GM12878 (cell line): ENCODE results near the gene MAPK1IP1L. TPM values are rescaled to one million over a fixed set of nuclear protein-coding genes. Genes with fewer than 3 reads are reported as not detected.

Source experiments
- ATAC-seq: fragments of 200-7000 bp; cut with Tn5 transposase; 3 replicates; pipeline ENCODE4 v1.9.1; 2020; ENCODE audit warnings: mild to moderate bottlenecking, moderate library complexity
- BruUV-seq: library from RNA; stranded (reverse); fragments of 400-500 nt; replicated peaks from 2 replicates; lab custom pipeline; 2021; lab: Mats Ljungman, UMichigan
- CTCF ChIA-PET: fragments of 300-600 bp; sonication (Branson Sonifier 250); formaldehyde crosslinking; extraction: SDS; loops from one replicate; lab custom pipeline; 2021; ENCODE audit warnings: inconsistent platforms; lab: Yijun Ruan, JAX
- POLR2A ChIA-PET: fragments of 350-600 bp; formaldehyde crosslinking; extraction: SDS; loops from one replicate; lab custom pipeline; 2021; ENCODE audit warnings: inconsistent platforms; lab: Charles Lee
- RAD21 ChIA-PET: fragments of 300-600 bp; sonication (Branson Sonifier 250); formaldehyde crosslinking; loops from one replicate; lab custom pipeline; 2023; ENCODE audit warnings: antibody characterized with exemption; ENCODE audit not compliant: unreplicated experiment; lab: Charles Lee
- SMC1A ChIA-PET: fragments of 300-600 bp; sonication (Branson Sonifier 250); formaldehyde crosslinking; loops from one replicate; lab custom pipeline; 2023; ENCODE audit not compliant: unreplicated experiment, uncharacterized antibody; lab: Charles Lee
- DNase-seq: peaks from one replicate; pipeline ENCODE4 v3.0.0-alpha.2; 2011; ENCODE audit warnings: low read depth, low spot score
- FAIRE-seq: peaks from 3 replicates; lab custom pipeline; 2011; peaks lifted over from hg19 to GRCh38; lab: Jason Lieb, UNC
- H2AFZ ChIP-seq: 2 replicates; pipeline ENCODE4 v1.6.0; 2011; ENCODE audit warnings: low read depth, low read length, control low read depth; ENCODE audit not compliant: control insufficient read depth
- H3K27ac ChIP-seq: 2 replicates; pipeline ENCODE4 v1.5.1; 2011; ENCODE audit warnings: control low read depth; ENCODE audit not compliant: control insufficient read depth, insufficient read depth
- H3K27me3 ChIP-seq, 2 experiments: replicated peaks in 1 of 2; 2 replicates each; pipeline versions ENCODE4 v1.6.0 to v1.6.1; 2011; ENCODE audit warnings: low read length in 1 of 2; ENCODE audit not compliant: control insufficient read depth in 2 of 2, insufficient read depth in 2 of 2
- H3K36me3 ChIP-seq, 2 experiments: 2 replicates each; pipeline ENCODE4 v1.5.1; 2011; ENCODE audit warnings: low read length in 1 of 2; ENCODE audit not compliant: control insufficient read depth in 2 of 2, insufficient read depth in 2 of 2
- H3K4me1 ChIP-seq: 2 replicates; pipeline ENCODE4 v1.6.1; 2011; ENCODE audit warnings: mild to moderate bottlenecking, low read length, moderate library complexity, mixed read lengths; ENCODE audit not compliant: control insufficient read depth, insufficient read depth
- H3K4me2 ChIP-seq: 2 replicates; pipeline ENCODE4 v1.6.0; 2011; ENCODE audit warnings: control low read depth; ENCODE audit not compliant: control insufficient read depth, insufficient read depth
- H3K4me3 ChIP-seq: fragments of 200-600 bp; sonication (generic); 2 replicates; pipeline ENCODE4 v1.5.1; 2016
- H3K79me2 ChIP-seq: 2 replicates; pipeline ENCODE4 v1.6.0; 2011; ENCODE audit warnings: low read length; ENCODE audit not compliant: control insufficient read depth, insufficient read depth
- H3K9ac ChIP-seq: 2 replicates; pipeline ENCODE4 v1.8.0; 2011; ENCODE audit warnings: low read length, control low read depth, mixed read lengths; ENCODE audit not compliant: control insufficient read depth, insufficient read depth
- H3K9me3 ChIP-seq: replicated peaks from 3 replicates; pipeline ENCODE4 v1.5.1; 2011; ENCODE audit warnings: mild to moderate bottlenecking, low read length; ENCODE audit not compliant: control insufficient read depth, insufficient read depth
- H4K20me1 ChIP-seq: 2 replicates; pipeline ENCODE4 v1.6.0; 2011; ENCODE audit not compliant: control insufficient read depth, insufficient read depth
- BMI1 ChIP-seq: fragments of 450-650 bp; IDR thresholded peaks from 2 replicates; pipeline ENCODE4 v1.6.1; 2016; ENCODE audit warnings: mild to moderate bottlenecking, moderate library complexity, borderline replicate concordance
- CEBPZ ChIP-seq: fragments of 150-350 bp; IDR thresholded peaks from 2 replicates; pipeline ENCODE4 v1.6.1; 2016; ENCODE audit warnings: low read depth, low read length
- CHD1 ChIP-seq: IDR thresholded peaks from 2 replicates; pipeline ENCODE4 v1.6.1; 2012; ENCODE audit warnings: low read depth, low read length, improper control_type of control experiment
- DPF2 ChIP-seq: fragments of 450-650 bp; IDR thresholded peaks from 2 replicates; pipeline ENCODE4 v1.6.1; 2017; ENCODE audit warnings: mild to moderate bottlenecking
- E2F4 ChIP-seq: IDR thresholded peaks from 2 replicates; pipeline ENCODE4 v1.6.1; 2012; ENCODE audit warnings: low read depth, low read length, improper control_type of control experiment
- EP300 ChIP-seq, 2 experiments: fragments of 150-350 bp in 1 of 2; IDR thresholded peaks; 2 replicates each; pipeline ENCODE4 v1.6.1; 2011 to 2012; ENCODE audit warnings: low read depth in 2 of 2, low read length in 2 of 2, borderline replicate concordance in 1 of 2, improper control_type of control experiment in 1 of 2, inconsistent platforms in 1 of 2; ENCODE audit not compliant: control insufficient read depth in 1 of 2
- IRF4 ChIP-seq: IDR thresholded peaks from 2 replicates; pipeline ENCODE4 v1.6.1; 2011; ENCODE audit warnings: low read depth, low read length
- LARP7 ChIP-seq: fragments of 450-650 bp; IDR thresholded peaks from 2 replicates; pipeline ENCODE4 v1.6.1; 2017; ENCODE audit warnings: mild to moderate bottlenecking
- NFIC ChIP-seq: IDR thresholded peaks from 2 replicates; pipeline ENCODE4 v1.6.1; 2012; ENCODE audit warnings: low read depth, mild to moderate bottlenecking, inconsistent platforms, low read length, moderate library complexity
- RAD21 ChIP-seq: IDR thresholded peaks from 2 replicates; pipeline ENCODE4 v1.6.1; 2011; ENCODE audit warnings: mild to moderate bottlenecking, low read depth, low read length, moderate library complexity; ENCODE audit not compliant: insufficient read depth
- RELB ChIP-seq: fragments of 450-650 bp; IDR thresholded peaks from 2 replicates; pipeline ENCODE4 v1.6.1; 2017; ENCODE audit warnings: low read depth, mild to moderate bottlenecking, moderate library complexity
- SMARCA5 ChIP-seq: fragments of 450-650 bp; IDR thresholded peaks from 2 replicates; pipeline ENCODE4 v1.6.1; 2017; ENCODE audit warnings: mild to moderate bottlenecking
- SREBF2 ChIP-seq: IDR thresholded peaks from 2 replicates; pipeline ENCODE4 v1.6.1; 2012; ENCODE audit warnings: mild to moderate bottlenecking, low read length
- SUPT20H ChIP-seq: IDR thresholded peaks from 2 replicates; pipeline ENCODE4 v1.6.1; 2011; ENCODE audit warnings: low read depth, mild to moderate bottlenecking, low read length, moderate library complexity, borderline replicate concordance; ENCODE audit not compliant: control insufficient read depth
- TAF1 ChIP-seq: IDR thresholded peaks from 2 replicates; pipeline ENCODE4 v1.6.1; 2011; ENCODE audit warnings: mild to moderate bottlenecking, low read depth, low read length, borderline replicate concordance
- TARDBP ChIP-seq: IDR thresholded peaks from 2 replicates; pipeline ENCODE4 v1.6.1; 2016; ENCODE audit warnings: borderline replicate concordance
- ZBED1 ChIP-seq: IDR thresholded peaks from 2 replicates; pipeline ENCODE4 v1.6.1; 2016; ENCODE audit warnings: borderline replicate concordance
- ZBTB33 ChIP-seq: fragments of 450-650 bp; IDR thresholded peaks from 2 replicates; pipeline ENCODE4 v1.6.1; 2017; ENCODE audit warnings: mild to moderate bottlenecking
- WGBS: methylation state at CpG from one replicate; pipeline ENCODE4 v1.1.6; 2016; ENCODE audit warnings: low lambda C conversion rate; ENCODE audit not compliant: insufficient replicate concordance, insufficient coverage; ENCODE audit errors: missing lambda C conversion rate; 5-methylcytosine and 5-hydroxymethylcytosine counted together
- in situ Hi-C: fragments of 300-500 bp; cut with MboI; formaldehyde crosslinking; loops from 9 replicates; pipeline ENCODE4 v1.14.3; 2018; ENCODE audit warnings: mixed read lengths
- intact Hi-C: fragments of 100-400 bp; cut with micrococcal nuclease; formaldehyde crosslinking; loops from one replicate; pipeline ENCODE4 v1.14.2; 2022; ENCODE audit not compliant: unreplicated experiment
- polyA plus RNA-seq, 11 experiments: library from polyadenylated mRNA; depleted of rRNA in 4 of 11; unstranded in 6 of 11; stranded (reverse) in 5 of 11; fragments of >200 nt; fragmentation: Nextera tagmentation in 4 of 11; fragmentation: Illumina TruSeq in 1 of 11; extraction: Ambion mirVana in 4 of 11; extraction: Trizol in 1 of 11; gene quantifications; 1 replicate in 1 of 11; 2 replicates in 10 of 11; pipeline versions ENCODE4 v1.2.1 to v1.2.3, GENCODE V29; 2011 to 2016; ENCODE audit warnings: inconsistent platforms in 2 of 11, missing spikeins in 2 of 11, low read depth in 1 of 11
- total RNA-seq, 4 experiments: library from RNA; depleted of rRNA in 3 of 4; stranded (reverse); fragments of >200 nt in 3 of 4; fragmentation: Illumina TruSeq in 1 of 4; extraction: Trizol in 1 of 4; gene quantifications; 2 replicates each; pipeline versions ENCODE4 v1.2.1 to v1.2.3, GENCODE V29; 2013 to 2021

Gene MAPK1IP1L
- total and polyA plus RNA-seq, 10 of the 15 experiments (the other 5 are each of a cell fraction or from before 2014, with no cell fraction given), result 44.6 to 117 (median 73.0) TPM

DNA sequence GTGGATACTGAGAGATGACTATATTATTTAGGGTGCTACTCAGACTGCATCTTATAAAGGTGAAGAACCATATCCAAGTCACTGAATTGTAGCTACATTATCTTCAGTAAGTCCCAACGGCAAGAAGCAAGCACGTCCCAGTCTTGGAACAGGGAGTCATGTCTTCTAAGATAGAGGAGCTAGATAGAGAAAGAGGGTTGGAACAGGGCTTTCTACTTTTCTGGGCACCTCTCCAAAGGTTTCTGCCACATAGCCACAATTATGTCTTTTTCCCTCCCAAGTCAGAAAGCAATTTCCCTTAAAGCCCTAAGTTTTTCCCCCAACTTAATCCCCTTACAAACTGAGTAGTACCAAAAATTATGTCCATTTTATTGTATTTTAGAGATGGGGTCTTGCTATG is 22.4 kb downstream of the MAPK1IP1L start:
- CTCF ChIA-PET, result interaction anchor here (0.6 to 1.0 kb wide), 2 partner anchors 21 to 23 kb away, joined by 3 read pairs; partner anchors contain the start of gene MAPK1IP1L
- no peak for DNase-seq
- no peak for TF ChIP-seq ZBTB33
- no peak for TF ChIP-seq RAD21
- no peak for TF ChIP-seq NFIC
- TF ChIP-seq RELB, result no peak
- no peak for TF ChIP-seq CEBPZ
- no peak for TF ChIP-seq TAF1
- TF ChIP-seq TARDBP, result no peak
- TF ChIP-seq SUPT20H, result no peak
- TF ChIP-seq SREBF2, result no peak
- no peak for TF ChIP-seq EP300 (IDR thresholded peaks at IDR 0.05; ENCODE audit: borderline replicate concordance in 1 of 2, control insufficient read depth in 1 of 2, low read depth in 2 of 2, low read length in 2 of 2)
- TF ChIP-seq CHD1, result no peak
- no peak for TF ChIP-seq E2F4
- no peak for TF ChIP-seq IRF4
- no peak for TF ChIP-seq DPF2
- no peak for TF ChIP-seq LARP7
- no peak for TF ChIP-seq ZBED1
- TF ChIP-seq SMARCA5, result no peak
- no peak for TF ChIP-seq BMI1

More for the DNA sequence above, 22.4 kb downstream of the MAPK1IP1L start:
- H3K4me3 ChIP-seq, result peak overlapping the region; percentile 4; the same call in 1 of the 2 replicates
- ChIA-PET RAD21 (interaction anchor here (1.1 to 3.5 kb wide), 3 partner anchors 22 to 43 kb away, joined by 5 to 14 read pairs (median 10); partner anchors contain the start of gene MAPK1IP1L), POLR2A (no interaction called here), SMC1A (interaction anchor here (0.6 to 7.0 kb wide), 6 partner anchors 8 to 86 kb away, joined by 4 to 98 read pairs (median 8); partner anchors contain the start of gene MAPK1IP1L)
- 95% methylated on average over 2 of the region's 2 CpGs for WGBS
- H3K79me2 ChIP-seq, result no peaks in the 10 kb centered on the region
- H3K9me3 ChIP-seq, result no peaks in the 10 kb centered on the region
- peak overlapping the region; percentile 79 for H3K4me2 ChIP-seq
- no TSS peak for BruUV-seq
- H3K27me3 ChIP-seq, result no peaks in the 10 kb centered on the region
- H3K4me1 ChIP-seq, result peaks cover 58% of the 10 kb centered on the region
- H3K9ac ChIP-seq, result peak overlapping the region; percentile 14
- H2AFZ ChIP-seq, result no peak overlapping the region
- in situ Hi-C loops, result no loop called here
- no peak for FAIRE-seq
- peak overlapping the region; percentile 83 for H3K27ac ChIP-seq
- no peaks in the 10 kb centered on the region for H3K36me3 ChIP-seq
- ATAC-seq, result no peak
- intact Hi-C loops, result loop anchor here (2.0 kb wide), 1 partner anchor 25 kb away; no protein-coding TSS in a partner anchor
- no peaks in the 10 kb centered on the region for H4K20me1 ChIP-seq
